ENCODE data around the gene EVA1B.

EVA1B gene

DNA sequence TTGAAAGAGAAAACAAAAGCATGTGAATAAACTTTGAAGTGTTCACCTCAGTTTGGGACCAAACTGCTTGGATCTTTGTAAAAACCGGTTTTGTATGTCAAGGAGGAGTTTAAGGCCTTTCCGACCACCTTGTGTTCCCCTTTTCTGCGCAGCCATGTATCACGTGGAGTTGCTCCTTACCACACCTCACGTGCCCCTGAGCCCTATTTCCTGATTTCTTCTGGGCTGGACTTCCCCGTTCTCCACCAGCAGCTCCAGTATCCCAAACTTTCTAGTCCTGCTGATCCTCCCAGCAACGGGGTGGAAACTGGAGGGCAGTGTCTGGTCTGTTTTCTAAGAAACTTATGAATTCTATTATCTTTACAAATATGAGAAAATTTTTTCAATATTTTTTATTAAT is 18.9 kb downstream of the EVA1B start:
- TF ChIP-seq ZC3H10 (CRISPR knock-in tag; IDR thresholded peaks at IDR 0.05) (no peak), OSR1 (CRISPR knock-in tag; IDR thresholded peaks at IDR 0.05) (no peak), ESRRG (CRISPR knock-in tag; IDR thresholded peaks at IDR 0.05) (no peak), ZFP3 (CRISPR knock-in tag; IDR thresholded peaks at IDR 0.05) (no peak)
- ATAC-seq = no peak

DNA sequence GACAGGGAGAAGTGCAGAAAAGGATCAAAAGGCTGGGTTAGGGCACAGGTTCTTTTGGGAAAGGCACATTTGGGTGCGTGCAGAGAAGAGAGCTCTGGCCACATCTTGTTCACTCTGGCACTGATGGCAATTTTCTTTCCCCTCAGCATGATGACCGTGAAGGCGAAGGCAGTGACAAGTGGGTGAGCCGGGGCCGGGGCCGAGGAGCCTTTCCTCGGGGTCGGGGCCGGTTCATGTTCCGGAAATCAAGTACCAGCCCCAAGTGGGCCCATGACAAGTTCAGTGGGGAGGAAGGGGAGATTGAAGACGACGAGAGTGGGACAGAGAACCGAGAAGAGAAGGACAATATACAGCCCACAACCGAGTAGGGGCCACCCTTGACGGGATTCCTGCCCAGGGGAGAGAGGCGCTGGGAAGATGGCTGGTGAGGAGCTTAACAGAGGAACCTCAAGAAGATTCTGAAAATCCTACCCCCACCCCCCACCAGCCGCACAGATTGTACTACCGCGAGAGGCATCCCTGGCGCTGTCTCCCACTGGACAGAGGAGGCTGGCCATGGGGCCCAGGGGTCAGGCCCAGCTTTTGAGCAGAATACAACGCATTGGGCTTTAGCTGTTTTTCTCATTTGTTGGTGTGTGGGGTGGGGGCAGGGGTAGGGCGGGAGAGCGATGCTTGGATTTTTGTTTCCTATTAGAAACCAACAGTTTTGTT is 19.6 kb downstream of the EVA1B start:
- ATAC-seq = no peak
- TF ChIP-seq RARB (CRISPR knock-in tag; IDR thresholded peaks at IDR 0.05) (no peak), ZC3H10 (CRISPR knock-in tag; IDR thresholded peaks at IDR 0.05) (no peak), ZFP30 (CRISPR knock-in tag; IDR thresholded peaks at IDR 0.05) (no peak), GLIS3 (CRISPR knock-in tag; IDR thresholded peaks at IDR 0.05) (no peak), SNAI2 (CRISPR knock-in tag; IDR thresholded peaks at IDR 0.05) (no peak), OSR1 (CRISPR knock-in tag; IDR thresholded peaks at IDR 0.05) (no peak), ARNTL (CRISPR knock-in tag; IDR thresholded peaks at IDR 0.05; ENCODE audit: borderline replicate concordance, low read depth) (no peak), ZNF565 (CRISPR knock-in tag; conservative IDR thresholded peaks at IDR 0.05; ENCODE audit: low read depth) (no peak), ISL1 (CRISPR knock-in tag; IDR thresholded peaks at IDR 0.05) (no peak), TCF4 (CRISPR knock-in tag; IDR thresholded peaks at IDR 0.05; ENCODE audit: borderline replicate concordance) (no peak), ZFP3 (CRISPR knock-in tag; IDR thresholded peaks at IDR 0.05) (no peak), TOX (CRISPR knock-in tag; IDR thresholded peaks at IDR 0.05; ENCODE audit: borderline replicate concordance) (no peak), ZNF8 (CRISPR knock-in tag; IDR thresholded peaks at IDR 0.05) (no peak)
- TF ChIP-seq, protein P1, sequence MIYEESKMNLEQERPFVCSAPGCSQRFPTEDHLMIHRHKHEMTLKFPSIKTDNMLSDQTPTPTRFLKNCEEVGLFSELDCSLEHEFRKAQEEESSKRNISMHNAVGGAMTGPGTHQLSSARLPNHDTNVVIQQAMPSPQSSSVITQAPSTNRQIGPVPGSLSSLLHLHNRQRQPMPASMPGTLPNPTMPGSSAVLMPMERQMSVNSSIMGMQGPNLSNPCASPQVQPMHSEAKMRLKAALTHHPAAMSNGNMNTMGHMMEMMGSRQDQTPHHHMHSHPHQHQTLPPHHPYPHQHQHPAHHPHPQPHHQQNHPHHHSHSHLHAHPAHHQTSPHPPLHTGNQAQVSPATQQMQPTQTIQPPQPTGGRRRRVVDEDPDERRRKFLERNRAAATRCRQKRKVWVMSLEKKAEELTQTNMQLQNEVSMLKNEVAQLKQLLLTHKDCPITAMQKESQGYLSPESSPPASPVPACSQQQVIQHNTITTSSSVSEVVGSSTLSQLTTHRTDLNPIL (CRISPR knock-in tag; IDR thresholded peaks at IDR 0.05; ENCODE audit: low read depth) = no peak
- TF ChIP-seq, protein P2, sequence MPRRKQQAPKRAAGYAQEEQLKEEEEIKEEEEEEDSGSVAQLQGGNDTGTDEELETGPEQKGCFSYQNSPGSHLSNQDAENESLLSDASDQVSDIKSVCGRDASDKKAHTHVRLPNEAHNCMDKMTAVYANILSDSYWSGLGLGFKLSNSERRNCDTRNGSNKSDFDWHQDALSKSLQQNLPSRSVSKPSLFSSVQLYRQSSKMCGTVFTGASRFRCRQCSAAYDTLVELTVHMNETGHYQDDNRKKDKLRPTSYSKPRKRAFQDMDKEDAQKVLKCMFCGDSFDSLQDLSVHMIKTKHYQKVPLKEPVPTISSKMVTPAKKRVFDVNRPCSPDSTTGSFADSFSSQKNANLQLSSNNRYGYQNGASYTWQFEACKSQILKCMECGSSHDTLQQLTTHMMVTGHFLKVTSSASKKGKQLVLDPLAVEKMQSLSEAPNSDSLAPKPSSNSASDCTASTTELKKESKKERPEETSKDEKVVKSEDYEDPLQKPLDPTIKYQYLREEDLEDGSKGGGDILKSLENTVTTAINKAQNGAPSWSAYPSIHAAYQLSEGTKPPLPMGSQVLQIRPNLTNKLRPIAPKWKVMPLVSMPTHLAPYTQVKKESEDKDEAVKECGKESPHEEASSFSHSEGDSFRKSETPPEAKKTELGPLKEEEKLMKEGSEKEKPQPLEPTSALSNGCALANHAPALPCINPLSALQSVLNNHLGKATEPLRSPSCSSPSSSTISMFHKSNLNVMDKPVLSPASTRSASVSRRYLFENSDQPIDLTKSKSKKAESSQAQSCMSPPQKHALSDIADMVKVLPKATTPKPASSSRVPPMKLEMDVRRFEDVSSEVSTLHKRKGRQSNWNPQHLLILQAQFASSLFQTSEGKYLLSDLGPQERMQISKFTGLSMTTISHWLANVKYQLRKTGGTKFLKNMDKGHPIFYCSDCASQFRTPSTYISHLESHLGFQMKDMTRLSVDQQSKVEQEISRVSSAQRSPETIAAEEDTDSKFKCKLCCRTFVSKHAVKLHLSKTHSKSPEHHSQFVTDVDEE (CRISPR knock-in tag; IDR thresholded peaks at IDR 0.05) = no peak
- TF ChIP-seq, protein P3, sequence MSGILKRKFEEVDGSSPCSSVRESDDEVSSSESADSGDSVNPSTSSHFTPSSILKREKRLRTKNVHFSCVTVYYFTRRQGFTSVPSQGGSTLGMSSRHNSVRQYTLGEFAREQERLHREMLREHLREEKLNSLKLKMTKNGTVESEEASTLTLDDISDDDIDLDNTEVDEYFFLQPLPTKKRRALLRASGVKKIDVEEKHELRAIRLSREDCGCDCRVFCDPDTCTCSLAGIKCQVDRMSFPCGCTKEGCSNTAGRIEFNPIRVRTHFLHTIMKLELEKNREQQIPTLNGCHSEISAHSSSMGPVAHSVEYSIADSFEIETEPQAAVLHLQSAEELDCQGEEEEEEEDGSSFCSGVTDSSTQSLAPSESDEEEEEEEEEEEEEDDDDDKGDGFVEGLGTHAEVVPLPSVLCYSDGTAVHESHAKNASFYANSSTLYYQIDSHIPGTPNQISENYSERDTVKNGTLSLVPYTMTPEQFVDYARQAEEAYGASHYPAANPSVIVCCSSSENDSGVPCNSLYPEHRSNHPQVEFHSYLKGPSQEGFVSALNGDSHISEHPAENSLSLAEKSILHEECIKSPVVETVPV (CRISPR knock-in tag; IDR thresholded peaks at IDR 0.05) = no peak

DNA sequence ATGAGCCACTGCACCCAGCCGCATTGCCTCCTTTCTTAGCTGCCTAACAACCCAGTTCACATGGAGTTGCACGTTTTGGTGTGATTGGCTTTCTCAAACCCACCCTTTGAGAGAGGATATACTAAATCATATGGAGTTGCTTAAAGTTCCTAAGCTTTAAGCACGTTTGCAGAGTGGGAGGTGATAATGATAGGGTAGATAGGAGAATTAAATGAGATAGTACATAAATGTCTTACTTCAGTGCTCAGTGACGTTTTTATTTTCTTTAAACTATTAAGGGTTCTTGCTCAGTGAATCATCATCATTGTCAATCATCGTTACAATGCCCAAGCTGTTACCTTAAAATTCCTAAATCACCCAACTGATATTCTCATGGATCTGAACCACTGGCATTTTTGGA is 20.2 kb downstream of the EVA1B start:
- no peak for TF ChIP-seq ISL1 (CRISPR knock-in tag; IDR thresholded peaks at IDR 0.05)
- no peak for TF ChIP-seq TCF4 (CRISPR knock-in tag; IDR thresholded peaks at IDR 0.05; ENCODE audit: borderline replicate concordance)
- no peak for TF ChIP-seq TOX (CRISPR knock-in tag; IDR thresholded peaks at IDR 0.05; ENCODE audit: borderline replicate concordance)
- ATAC-seq = no peak

DNA sequence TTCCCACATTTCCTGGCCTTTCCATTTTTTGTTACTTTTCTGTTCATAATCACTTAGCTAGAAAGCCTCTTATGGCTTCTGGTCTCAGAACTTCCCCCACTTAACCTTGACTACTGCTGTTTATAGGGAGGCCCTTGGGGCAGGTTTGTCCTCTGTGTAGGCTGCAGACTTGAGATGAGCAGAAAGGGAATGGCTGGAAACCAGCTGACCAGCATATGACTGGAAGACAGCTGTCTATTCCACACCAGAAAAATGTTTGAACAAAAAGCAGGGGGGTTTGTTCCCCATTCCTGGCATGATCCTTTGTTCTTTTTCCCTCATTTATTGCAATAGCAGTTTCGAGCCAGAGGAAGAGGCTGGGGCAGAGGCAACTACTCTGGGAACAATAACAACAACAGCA is 22.2 kb downstream of the EVA1B start:
- TF ChIP-seq PPARA (CRISPR knock-in tag; IDR thresholded peaks at IDR 0.05; ENCODE audit: borderline replicate concordance) = no peak
- TF ChIP-seq ZNF8 (CRISPR knock-in tag; IDR thresholded peaks at IDR 0.05) = no peak
- TF ChIP-seq, protein P4, sequence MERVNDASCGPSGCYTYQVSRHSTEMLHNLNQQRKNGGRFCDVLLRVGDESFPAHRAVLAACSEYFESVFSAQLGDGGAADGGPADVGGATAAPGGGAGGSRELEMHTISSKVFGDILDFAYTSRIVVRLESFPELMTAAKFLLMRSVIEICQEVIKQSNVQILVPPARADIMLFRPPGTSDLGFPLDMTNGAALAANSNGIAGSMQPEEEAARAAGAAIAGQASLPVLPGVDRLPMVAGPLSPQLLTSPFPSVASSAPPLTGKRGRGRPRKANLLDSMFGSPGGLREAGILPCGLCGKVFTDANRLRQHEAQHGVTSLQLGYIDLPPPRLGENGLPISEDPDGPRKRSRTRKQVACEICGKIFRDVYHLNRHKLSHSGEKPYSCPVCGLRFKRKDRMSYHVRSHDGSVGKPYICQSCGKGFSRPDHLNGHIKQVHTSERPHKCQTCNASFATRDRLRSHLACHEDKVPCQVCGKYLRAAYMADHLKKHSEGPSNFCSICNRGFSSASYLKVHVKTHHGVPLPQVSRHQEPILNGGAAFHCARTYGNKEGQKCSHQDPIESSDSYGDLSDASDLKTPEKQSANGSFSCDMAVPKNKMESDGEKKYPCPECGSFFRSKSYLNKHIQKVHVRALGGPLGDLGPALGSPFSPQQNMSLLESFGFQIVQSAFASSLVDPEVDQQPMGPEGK (CRISPR knock-in tag; IDR thresholded peaks at IDR 0.05; ENCODE audit: borderline replicate concordance) = no peak
- no peak for TF ChIP-seq ZNF70 (CRISPR knock-in tag; IDR thresholded peaks at IDR 0.05)
- TF ChIP-seq CSDC2 (CRISPR knock-in tag; IDR thresholded peaks at IDR 0.05) = no peak
- no peak for TF ChIP-seq RARB (CRISPR knock-in tag; IDR thresholded peaks at IDR 0.05)
- TF ChIP-seq, protein P3 (CRISPR knock-in tag; IDR thresholded peaks at IDR 0.05) = no peak
- TF ChIP-seq, protein P2 (CRISPR knock-in tag; IDR thresholded peaks at IDR 0.05) = no peak
- TF ChIP-seq OSR1 (CRISPR knock-in tag; IDR thresholded peaks at IDR 0.05) = no peak
- no peak for TF ChIP-seq ZNF565 (CRISPR knock-in tag; conservative IDR thresholded peaks at IDR 0.05; ENCODE audit: low read depth)
- TF ChIP-seq ISL1 (CRISPR knock-in tag; IDR thresholded peaks at IDR 0.05) = no peak
- no peak for ATAC-seq

Data from SK-N-SH treated with all-trans-retinoic acid at 6 μM for 48 hours (cell line).